ENCODE measurements around the gene DHCR24.
"Not testable (repeated sequence)": the region's sequence is repeated elsewhere in the genome, so short reads cannot be mapped to it uniquely, and the experiment has no call there.

Gene DHCR24

DNA sequence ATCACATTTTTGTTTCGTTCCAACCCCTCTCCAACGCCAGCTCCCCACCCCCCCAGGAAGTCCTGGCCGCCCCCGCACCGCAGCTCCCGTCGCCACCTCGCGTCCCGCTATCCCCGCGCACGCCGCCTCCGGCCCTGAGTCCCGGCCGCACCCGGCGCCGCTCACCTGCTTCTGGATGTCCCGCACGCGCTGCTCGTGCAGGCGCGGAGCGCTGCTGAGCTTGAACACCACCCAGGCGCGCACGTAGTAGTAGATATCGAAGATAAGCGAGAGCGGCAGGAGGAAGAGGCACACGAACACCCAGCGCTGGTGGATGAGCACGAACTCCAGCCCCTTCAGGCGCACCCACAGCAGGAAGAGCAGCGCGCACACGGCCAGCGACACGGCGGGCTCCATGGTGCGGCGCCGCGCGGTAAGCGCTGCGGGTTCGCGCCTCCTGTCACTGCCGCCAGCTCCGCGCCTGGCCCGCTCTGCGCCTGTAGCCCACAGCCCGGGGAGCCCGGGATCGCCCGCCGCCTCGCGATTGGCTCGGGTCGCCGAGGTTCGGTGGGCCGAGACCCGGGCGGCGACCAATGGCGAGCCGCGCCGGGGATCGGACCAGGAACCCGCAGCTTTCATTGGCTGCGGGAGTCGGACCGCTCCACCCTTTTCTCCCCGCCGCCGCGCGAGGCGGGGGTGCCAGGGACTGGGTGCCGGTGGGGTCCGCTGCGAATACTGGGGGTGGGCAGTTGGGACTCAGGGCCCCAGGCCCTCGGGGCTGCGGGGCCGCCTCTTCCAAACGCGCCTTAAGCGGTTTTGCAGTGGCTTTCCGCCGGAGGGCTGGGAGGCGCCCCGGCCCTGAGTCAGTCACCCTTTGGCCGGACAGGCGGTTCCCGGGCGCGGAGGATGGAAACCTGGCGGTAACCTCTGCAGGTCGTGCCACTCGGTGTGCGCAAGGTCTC, at the start of gene DHCR24:
Gene DHCR24 (minus strand): TSS at position 472 of the 941 bp plus-strand sequence. CDS start 76 bp downstream, at position 396.
- DNase-seq (ENCODE audit: insufficient read length, low spot score) (peak; percentile 92), FAIRE-seq (no peak)

- no peak for FAIRE-seq
- no peak for DNase-seq (ENCODE audit: insufficient read length, low spot score)
Measured at GRCh38 chr1:54936791-54937190, 49.8 kb upstream of the DHCR24 start.

- FAIRE-seq = no peak
Measured at GRCh38 chr1:54934869-54935268, 47.9 kb upstream of the DHCR24 start.

GRCh38 chr1:54934081-54934480, 47.1 kb upstream of the DHCR24 start:
- FAIRE-seq; DNase-seq (ENCODE audit: insufficient read length, low spot score): not testable (repeated sequence)

More at GRCh38 chr1:54934869-54935268, 47.9 kb upstream of the DHCR24 start:
- peak; percentile 48 for DNase-seq (ENCODE audit: insufficient read length, low spot score)

- FAIRE-seq (no peak), DNase-seq (ENCODE audit: insufficient read length, low spot score) (no peak)
Measured at GRCh38 chr1:54931275-54931840, 44.4 kb upstream of the DHCR24 start.

- no peak for FAIRE-seq
- no peak for DNase-seq (ENCODE audit: insufficient read length, low spot score)
Measured at GRCh38 chr1:54929700-54930099, 42.7 kb upstream of the DHCR24 start.

- DNase-seq (ENCODE audit: insufficient read length, low spot score) (no peak), FAIRE-seq (no peak)
Measured at GRCh38 chr1:54928327-54928726, 41.3 kb upstream of the DHCR24 start.

- FAIRE-seq (no peak), DNase-seq (ENCODE audit: insufficient read length, low spot score) (no peak)
Measured at GRCh38 chr1:54927472-54928240, 40.7 kb upstream of the DHCR24 start.

GRCh38 chr1:54926970-54927369, 40.0 kb upstream of the DHCR24 start:
- DNase-seq (ENCODE audit: insufficient read length, low spot score) = no peak
- no peak for FAIRE-seq

- FAIRE-seq (no peak), DNase-seq (ENCODE audit: insufficient read length, low spot score) (no peak)
Measured at GRCh38 chr1:54922921-54923421, 36.0 kb upstream of the DHCR24 start.

DNA sequence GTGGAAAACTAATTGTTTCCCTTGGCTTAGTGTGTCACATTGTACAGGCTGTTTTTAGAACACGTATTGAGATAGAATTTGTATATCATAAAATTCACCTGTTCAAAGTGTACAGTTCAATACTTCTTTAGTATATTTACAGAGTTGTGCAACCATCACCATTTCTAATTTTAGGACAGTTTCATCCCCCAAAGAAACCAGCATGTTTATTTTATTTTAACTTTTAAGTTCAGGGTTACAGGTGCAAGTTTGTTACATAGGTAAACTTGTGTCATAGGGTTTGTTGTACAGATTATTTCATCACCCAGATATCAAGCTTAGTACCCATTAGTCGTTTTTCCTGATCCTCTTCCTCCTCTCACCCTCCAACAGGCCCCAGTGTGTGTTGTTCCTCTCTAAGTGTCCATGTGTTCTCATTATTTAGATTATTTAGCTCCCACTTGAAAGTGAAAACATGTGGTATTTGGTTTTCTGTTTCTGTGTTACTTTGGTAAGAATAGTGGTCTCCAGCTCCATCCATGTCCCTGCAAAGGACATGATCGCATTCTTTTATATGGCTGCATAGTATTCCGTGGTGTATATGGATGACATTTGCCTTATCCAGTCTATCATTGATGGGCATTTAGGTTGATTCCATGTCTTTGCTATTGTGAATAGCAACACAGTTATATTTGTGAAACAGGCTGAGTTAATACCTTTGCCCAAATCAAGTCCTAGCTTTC, 35.2 kb upstream of the DHCR24 start:
- DNase-seq (ENCODE audit: insufficient read length, low spot score) (no peak), FAIRE-seq (no peak)

GRCh38 chr1:54919367-54920359, 32.7 kb upstream of the DHCR24 start:
- DNase-seq (ENCODE audit: insufficient read length, low spot score) = no peak
- FAIRE-seq = no peak

DNA sequence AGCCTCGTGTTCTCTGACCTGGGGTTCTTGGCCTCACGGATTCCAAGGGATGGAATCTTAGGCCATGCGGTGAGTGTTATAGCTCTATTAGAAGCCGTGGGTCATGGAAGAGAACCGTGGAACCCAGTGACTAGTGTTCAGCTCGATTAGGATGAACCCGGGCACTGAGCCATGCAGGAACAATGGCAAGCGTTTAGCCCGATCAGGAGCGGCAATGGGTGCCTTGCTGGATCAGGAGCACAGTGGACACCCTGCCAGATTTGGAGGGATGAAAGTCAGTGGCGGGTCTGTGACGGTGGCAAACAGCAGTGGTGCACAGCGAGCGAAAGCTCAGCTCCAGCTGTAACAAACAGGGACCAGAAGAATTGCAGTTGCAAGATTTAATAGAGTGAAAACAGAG, 24.1 kb upstream of the DHCR24 start:
- FAIRE-seq; DNase-seq (ENCODE audit: insufficient read length, low spot score): not testable (repeated sequence)

- no peak for DNase-seq (ENCODE audit: insufficient read length, low spot score)
- FAIRE-seq = no peak
Measured at GRCh38 chr1:54906586-54906985, 19.6 kb upstream of the DHCR24 start.

DNA sequence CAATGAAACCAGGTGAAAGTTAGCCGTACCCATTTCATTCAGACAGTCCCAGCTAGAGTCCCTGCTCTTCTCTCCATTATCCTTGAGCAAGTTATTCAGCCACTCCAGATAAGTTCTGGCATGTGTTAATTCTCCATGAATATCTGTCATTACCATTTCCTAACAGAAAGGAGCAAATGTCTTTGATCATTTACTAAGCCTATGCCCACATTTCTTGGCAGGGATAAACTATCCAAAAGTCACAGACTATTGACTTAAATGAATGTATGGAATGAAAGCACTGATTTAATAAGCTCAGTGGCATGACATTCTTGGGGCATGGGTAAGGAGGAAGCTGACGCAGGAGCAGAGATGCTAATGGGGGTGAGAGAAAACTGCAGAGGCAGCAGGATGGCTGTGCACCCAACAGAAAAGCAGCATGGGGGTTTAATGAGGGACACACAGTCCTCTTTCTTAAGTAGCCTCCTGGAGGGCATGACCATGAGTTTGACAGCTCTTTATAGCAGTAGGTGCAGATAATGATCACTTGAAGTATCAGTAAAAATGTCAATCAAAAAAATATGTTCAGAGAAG, 17.6 kb upstream of the DHCR24 start:
- DNase-seq (ENCODE audit: insufficient read length, low spot score) (peak; percentile 59), FAIRE-seq (peak; percentile 65)

- DNase-seq (ENCODE audit: insufficient read length, low spot score) (no peak), FAIRE-seq (no peak)
Measured at GRCh38 chr1:54894271-54894670, 7.3 kb upstream of the DHCR24 start.

- no peak for DNase-seq (ENCODE audit: insufficient read length, low spot score)
- FAIRE-seq = no peak
Measured at GRCh38 chr1:54892586-54892985, 5.6 kb upstream of the DHCR24 start.

GRCh38 chr1:54889132-54889725, 2.2 kb upstream of the DHCR24 start:
- no peak for DNase-seq (ENCODE audit: insufficient read length, low spot score)
- FAIRE-seq = no peak

Data from HTR-8/SVneo (cell line).